CD14-positive monocyte (primary cell): ENCODE data around the gene CLCNKA. TPM values are rescaled to one million over a fixed set of nuclear protein-coding genes. Genes with fewer than 3 reads are reported as not detected.

Source experiments
- DNase-seq, 3 donors: peaks; one replicate each; pipeline ENCODE4 v3.0.0-alpha.2; 2011 to 2022
- H2AFZ ChIP-seq: 2 replicates; pipeline ENCODE4 v1.6.0; 2012; ENCODE audit warnings: mild to moderate bottlenecking, low read depth, low read length, inconsistent platforms; ENCODE audit not compliant: insufficient read depth, poor library complexity, severe bottlenecking
- H3K27ac ChIP-seq, 2 donors: 1 replicate in 1 of 2; 2 replicates in 1 of 2; pipeline ENCODE4 v1.5.1; 2012 to 2013; ENCODE audit warnings: low read length in 2 of 2, control low read depth in 1 of 2, inconsistent platforms in 1 of 2, low read depth in 1 of 2, mild to moderate bottlenecking in 1 of 2
- H3K27me3 ChIP-seq, 2 donors: one replicate each; pipeline versions ENCODE4 v1.6.0 to v1.6.1; 2011 to 2013; ENCODE audit warnings: low read length in 2 of 2; ENCODE audit not compliant: control insufficient read depth in 2 of 2, insufficient read depth in 2 of 2
- H3K36me3 ChIP-seq, 2 donors: replicated peaks in 1 of 2; 1 replicate in 1 of 2; 2 replicates in 1 of 2; pipeline versions ENCODE4 v1.5.1 to v1.6.1; 2012 to 2013; ENCODE audit warnings: low read length in 2 of 2, control low read depth in 1 of 2, inconsistent platforms in 1 of 2, mild to moderate bottlenecking in 1 of 2; ENCODE audit not compliant: insufficient read depth in 2 of 2, control insufficient read depth in 1 of 2
- H3K4me1 ChIP-seq, 2 donors: 1 replicate in 1 of 2; 2 replicates in 1 of 2; pipeline versions ENCODE4 v1.5.1 to v1.6.1; 2012 to 2013; ENCODE audit warnings: low read length in 2 of 2, control low read depth in 1 of 2, inconsistent platforms in 1 of 2, mild to moderate bottlenecking in 1 of 2, moderate library complexity in 1 of 2; ENCODE audit not compliant: insufficient read depth in 2 of 2, control insufficient read depth in 1 of 2
- H3K4me2 ChIP-seq: replicated peaks from 2 replicates; pipeline ENCODE3; 2012; ENCODE audit warnings: low read length, moderate library complexity, mild to moderate bottlenecking; ENCODE audit not compliant: poor library complexity, severe bottlenecking; ENCODE audit errors: extremely low read depth
- H3K4me3 ChIP-seq, 3 experiments: fragments of 200-600 bp in 1 of 3; sonication (generic) in 1 of 3; replicated peaks in 1 of 3; 1 replicate in 2 of 3; 2 replicates in 1 of 3; pipeline ENCODE4 v1.5.1; 2011 to 2013; ENCODE audit warnings: low read length in 3 of 3, mild to moderate bottlenecking in 3 of 3, control low read depth in 2 of 3, low read depth in 2 of 3, inconsistent platforms in 1 of 3, moderate library complexity in 1 of 3
- H3K79me2 ChIP-seq: 2 replicates; pipeline ENCODE4 v1.6.0; 2012; ENCODE audit warnings: mild to moderate bottlenecking, control low read depth, inconsistent platforms, low read length, moderate library complexity; ENCODE audit not compliant: insufficient read depth
- H3K9ac ChIP-seq: 2 replicates; pipeline ENCODE4 v1.6.0; 2017; ENCODE audit warnings: low read length, mild to moderate bottlenecking; ENCODE audit not compliant: insufficient read depth, poor library complexity, severe bottlenecking
- H3K9me3 ChIP-seq, 2 donors: replicated peaks in 1 of 2; 1 replicate in 1 of 2; 2 replicates in 1 of 2; pipeline versions ENCODE4 v1.5.1 to v1.6.1; 2012 to 2013; ENCODE audit warnings: low read length in 2 of 2, control low read depth in 1 of 2; ENCODE audit not compliant: control insufficient read depth in 1 of 2, insufficient read depth in 1 of 2
- H4K20me1 ChIP-seq: 2 replicates; pipeline ENCODE4 v1.6.0; 2012; ENCODE audit warnings: mild to moderate bottlenecking, low read length, control low read depth, moderate library complexity; ENCODE audit not compliant: insufficient read depth
- H3K27ac Mint-ChIP-seq, 7 donors: one replicate each; pipeline ENCODE4 v1.8.0; 2020; ENCODE audit warnings: mild to moderate bottlenecking in 7 of 7, mixed read lengths in 7 of 7, moderate library complexity in 6 of 7, inconsistent platforms in 2 of 7
- H3K27me3 Mint-ChIP-seq, 3 donors: one replicate each; pipeline ENCODE4 v1.8.0; 2021 to 2022; ENCODE audit warnings: low read depth in 3 of 3, mild to moderate bottlenecking in 3 of 3, mixed read lengths in 3 of 3, moderate library complexity in 3 of 3, inconsistent platforms in 1 of 3
- H3K36me3 Mint-ChIP-seq, 2 donors: one replicate each; pipeline ENCODE4 v1.8.0; 2020; ENCODE audit warnings: mixed read lengths in 2 of 2, inconsistent platforms in 1 of 2, mild to moderate bottlenecking in 1 of 2
- H3K4me1 Mint-ChIP-seq: one replicate; pipeline ENCODE4 v1.8.0; 2020; ENCODE audit warnings: mild to moderate bottlenecking, mixed read lengths
- H3K4me3 Mint-ChIP-seq, 2 donors: one replicate each; pipeline ENCODE4 v1.8.0; 2020; ENCODE audit warnings: mild to moderate bottlenecking in 2 of 2, mixed read lengths in 2 of 2, moderate library complexity in 1 of 2
- H3K9me3 Mint-ChIP-seq, 7 donors: one replicate each; pipeline ENCODE4 v1.8.0; 2020 to 2022; ENCODE audit warnings: mixed read lengths in 7 of 7, mild to moderate bottlenecking in 6 of 7, moderate library complexity in 6 of 7, inconsistent platforms in 2 of 7
- WGBS: methylation state at CpG from one replicate; pipeline ENCODE4 v1.1.5; 2013; ENCODE audit warnings: missing lambda C conversion rate; ENCODE audit not compliant: insufficient coverage; 5-methylcytosine and 5-hydroxymethylcytosine counted together
- intact Hi-C, 2 donors: fragments of 100-400 bp; cut with micrococcal nuclease; formaldehyde crosslinking; loops; one replicate each; pipeline versions ENCODE4 v1.15.0 to v1.15.1; 2023
- polyA plus RNA-seq, 3 donors: library from polyadenylated mRNA; depleted of rRNA in 1 of 3; unstranded in 2 of 3; stranded (reverse) in 1 of 3; fragments of 300-500 nt in 2 of 3; fragments of >200 nt in 1 of 3; fragmentation: Illumina TruSeq in 2 of 3; gene quantifications; 1 replicate in 2 of 3; 2 replicates in 1 of 3; pipeline ENCODE4 v1.2.3, GENCODE V29; 2012 to 2021
- TF ChIP-seq, protein P1 (sequence below): fragments of 200-600 bp; IDR thresholded peaks from one replicate; pipeline ENCODE4 v1.8.0; 2022; ENCODE audit warnings: antibody characterized with exemption, mild to moderate bottlenecking

Gene CLCNKA
- polyA plus RNA-seq, 3 donors, result 0.07 TPM; not detected in 2

DNA sequence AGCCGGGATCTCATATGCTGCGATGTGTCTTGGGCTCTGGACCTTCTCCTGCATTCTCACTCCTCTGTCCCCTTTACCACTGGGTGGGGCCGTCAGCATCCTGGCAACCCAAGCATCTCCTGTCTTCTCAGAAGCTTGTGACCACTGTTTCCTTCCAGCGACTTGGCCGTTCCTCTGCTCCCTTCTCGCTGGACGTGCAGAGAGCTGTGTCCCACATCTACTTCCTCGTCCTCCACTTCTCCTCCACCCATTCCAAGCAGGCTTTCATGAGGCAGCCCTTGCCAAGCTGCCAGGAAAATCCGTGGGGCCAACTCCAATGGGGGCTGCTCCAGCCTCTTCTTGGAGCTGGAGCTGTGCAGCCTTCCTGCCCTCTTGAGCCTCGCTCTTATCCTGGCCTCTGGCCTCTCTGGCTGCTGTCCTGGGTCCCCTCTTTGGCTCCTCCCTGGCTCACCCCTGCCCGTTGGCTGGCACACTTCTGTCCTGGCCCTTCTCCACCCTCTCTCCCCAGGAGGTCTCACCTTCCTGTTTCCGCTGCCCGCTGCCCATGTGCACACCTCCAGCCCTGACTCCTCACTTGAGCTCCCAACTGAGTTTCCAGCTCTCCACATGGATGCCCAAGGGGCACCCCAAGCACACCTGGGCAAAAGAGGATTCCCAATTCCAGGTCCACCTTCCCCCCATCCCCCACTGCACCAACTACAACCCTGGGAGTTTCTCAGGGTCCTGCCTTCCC, 42.9 kb downstream of the CLCNKA start:
- H3K27ac ChIP-seq, result no peak overlapping the region
- H4K20me1 ChIP-seq, result no peaks in the 10 kb centered on the region
- intact Hi-C loops, result no loop called here
- H3K27me3 Mint-ChIP-seq, result peaks cover 10 to 34% (median 24%) of the 10 kb centered on the region in 3 donors
- no peaks in the 10 kb centered on the region for H3K27me3 ChIP-seq
- no peaks in the 10 kb centered on the region for H3K9me3 ChIP-seq
- no peak overlapping the region for H3K4me3 ChIP-seq
- DNase-seq, result no peak
- H2AFZ ChIP-seq, result no peak overlapping the region
- H3K4me3 Mint-ChIP-seq, result no peak overlapping the region
- H3K36me3 ChIP-seq, result no peaks in the 10 kb centered on the region
- no peak overlapping the region for H3K9ac ChIP-seq
- no peaks in the 10 kb centered on the region for H3K4me1 Mint-ChIP-seq
- no peaks in the 10 kb centered on the region for H3K4me1 ChIP-seq
- H3K36me3 Mint-ChIP-seq, result no peaks in the 10 kb centered on the region
- no peaks in the 10 kb centered on the region for H3K9me3 Mint-ChIP-seq
- H3K27ac Mint-ChIP-seq, result no peak overlapping the region
- TF ChIP-seq, protein P1, sequence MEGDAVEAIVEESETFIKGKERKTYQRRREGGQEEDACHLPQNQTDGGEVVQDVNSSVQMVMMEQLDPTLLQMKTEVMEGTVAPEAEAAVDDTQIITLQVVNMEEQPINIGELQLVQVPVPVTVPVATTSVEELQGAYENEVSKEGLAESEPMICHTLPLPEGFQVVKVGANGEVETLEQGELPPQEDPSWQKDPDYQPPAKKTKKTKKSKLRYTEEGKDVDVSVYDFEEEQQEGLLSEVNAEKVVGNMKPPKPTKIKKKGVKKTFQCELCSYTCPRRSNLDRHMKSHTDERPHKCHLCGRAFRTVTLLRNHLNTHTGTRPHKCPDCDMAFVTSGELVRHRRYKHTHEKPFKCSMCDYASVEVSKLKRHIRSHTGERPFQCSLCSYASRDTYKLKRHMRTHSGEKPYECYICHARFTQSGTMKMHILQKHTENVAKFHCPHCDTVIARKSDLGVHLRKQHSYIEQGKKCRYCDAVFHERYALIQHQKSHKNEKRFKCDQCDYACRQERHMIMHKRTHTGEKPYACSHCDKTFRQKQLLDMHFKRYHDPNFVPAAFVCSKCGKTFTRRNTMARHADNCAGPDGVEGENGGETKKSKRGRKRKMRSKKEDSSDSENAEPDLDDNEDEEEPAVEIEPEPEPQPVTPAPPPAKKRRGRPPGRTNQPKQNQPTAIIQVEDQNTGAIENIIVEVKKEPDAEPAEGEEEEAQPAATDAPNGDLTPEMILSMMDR, result no peak
- WGBS, result 37% methylated on average over 13 of the region's 13 CpGs
- H3K4me2 ChIP-seq, result no peak overlapping the region
- no peaks in the 10 kb centered on the region for H3K79me2 ChIP-seq

DNA sequence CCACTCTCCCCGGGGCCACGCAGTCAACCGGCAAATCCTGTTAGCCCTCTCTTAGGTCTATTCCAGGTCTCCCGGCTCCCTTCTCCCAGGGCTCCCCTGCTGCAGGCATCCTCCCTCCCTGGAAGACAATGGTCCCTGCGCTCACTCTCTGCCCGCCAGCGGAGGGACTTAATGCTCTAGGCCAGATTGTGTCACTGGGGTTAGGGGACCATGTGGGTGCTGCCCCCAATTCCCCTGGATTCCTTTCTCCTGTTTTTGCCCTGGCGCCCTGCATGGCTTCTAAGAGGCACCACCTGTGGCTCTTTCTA, 43.4 kb downstream of the CLCNKA start:
- DNase-seq, result no peak
- no peaks in the 10 kb centered on the region for H3K79me2 ChIP-seq
- no peak overlapping the region for H3K4me2 ChIP-seq
- peaks cover 12 to 36% (median 28%) of the 10 kb centered on the region in 3 donors for H3K27me3 Mint-ChIP-seq
- H3K4me3 ChIP-seq, result no peak overlapping the region
- WGBS, result 91% methylated on average over 8 of the region's 8 CpGs
- no peak overlapping the region for H3K27ac Mint-ChIP-seq
- H3K9me3 Mint-ChIP-seq, result no peaks in the 10 kb centered on the region
- H3K4me3 Mint-ChIP-seq, result no peak overlapping the region
- intact Hi-C loops, result no loop called here
- H4K20me1 ChIP-seq, result no peaks in the 10 kb centered on the region
- no peaks in the 10 kb centered on the region for H3K9me3 ChIP-seq
- H3K36me3 Mint-ChIP-seq, result no peaks in the 10 kb centered on the region
- no peak overlapping the region for H2AFZ ChIP-seq
- no peaks in the 10 kb centered on the region for H3K4me1 ChIP-seq
- H3K36me3 ChIP-seq, result no peaks in the 10 kb centered on the region
- no peaks in the 10 kb centered on the region for H3K27me3 ChIP-seq
- TF ChIP-seq, protein P1, result no peak
- H3K4me1 Mint-ChIP-seq, result no peaks in the 10 kb centered on the region
- no peak overlapping the region for H3K27ac ChIP-seq
- H3K9ac ChIP-seq, result no peak overlapping the region
